ENCODE measurements around the gene SLC10A3.

SLC10A3 gene, protein sequence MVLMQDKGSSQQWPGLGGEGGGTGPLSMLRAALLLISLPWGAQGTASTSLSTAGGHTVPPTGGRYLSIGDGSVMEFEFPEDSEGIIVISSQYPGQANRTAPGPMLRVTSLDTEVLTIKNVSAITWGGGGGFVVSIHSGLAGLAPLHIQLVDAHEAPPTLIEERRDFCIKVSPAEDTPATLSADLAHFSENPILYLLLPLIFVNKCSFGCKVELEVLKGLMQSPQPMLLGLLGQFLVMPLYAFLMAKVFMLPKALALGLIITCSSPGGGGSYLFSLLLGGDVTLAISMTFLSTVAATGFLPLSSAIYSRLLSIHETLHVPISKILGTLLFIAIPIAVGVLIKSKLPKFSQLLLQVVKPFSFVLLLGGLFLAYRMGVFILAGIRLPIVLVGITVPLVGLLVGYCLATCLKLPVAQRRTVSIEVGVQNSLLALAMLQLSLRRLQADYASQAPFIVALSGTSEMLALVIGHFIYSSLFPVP

DNA sequence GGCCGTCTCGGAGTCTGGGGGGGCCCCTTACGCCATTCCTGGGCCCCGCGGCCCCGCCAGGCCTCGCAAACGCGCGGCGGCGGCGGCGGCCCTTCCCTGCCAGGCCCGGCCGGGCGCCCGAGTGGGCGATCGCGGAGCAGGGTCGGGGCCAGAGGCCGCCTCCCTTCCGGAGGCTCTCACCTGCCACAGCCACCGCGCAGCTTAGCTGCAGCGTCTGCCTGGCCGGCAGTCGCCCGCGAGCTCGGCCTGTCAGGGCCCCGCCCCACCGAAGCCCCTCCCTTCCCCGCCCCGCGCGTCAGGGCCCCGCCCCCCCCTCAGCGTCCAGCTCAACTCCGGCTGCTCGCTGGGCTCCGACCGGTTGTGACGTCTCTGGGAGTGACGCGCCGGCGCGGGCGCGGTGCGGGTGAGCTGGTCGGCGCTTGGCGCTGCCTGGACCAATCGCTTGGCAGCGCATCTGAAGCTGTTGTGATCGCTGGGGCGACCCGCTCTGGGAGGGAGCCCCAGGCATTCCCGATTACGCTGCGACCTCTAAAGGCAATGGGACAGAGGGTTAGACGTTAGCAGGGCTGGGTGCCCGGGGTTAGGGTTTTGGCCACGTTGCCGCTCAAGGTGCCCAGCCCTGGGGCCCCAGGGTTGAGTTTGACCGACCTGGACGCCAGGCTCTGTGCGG, at the start of gene SLC10A3:
Gene SLC10A3, minus strand, starts transcription at position 216 of the 670 bp plus-strand sequence. CDS start 1,689 bp downstream, outside the sequence.
- peak; percentile 81 for DNase-seq (ENCODE audit: low read depth)

DNA sequence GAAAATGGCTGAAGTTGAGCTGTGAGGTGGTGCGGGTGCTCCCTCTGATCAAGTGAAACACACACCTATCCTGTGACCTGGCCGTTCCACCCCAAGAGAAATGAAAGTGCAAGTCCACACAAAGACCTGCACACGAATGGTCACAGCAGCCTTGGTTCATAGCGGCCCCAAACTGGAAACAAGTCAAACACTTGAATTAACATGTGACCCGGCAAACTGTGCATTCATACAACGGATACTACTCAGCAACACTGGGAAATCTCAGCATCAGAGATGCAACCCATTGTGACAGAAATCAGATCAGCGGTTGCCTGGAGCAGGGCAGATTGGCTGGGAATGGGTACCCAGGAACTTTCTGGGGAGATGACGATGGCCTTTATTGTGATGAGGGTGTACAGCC, 48.6 kb upstream of the SLC10A3 start:
- no peak for DNase-seq (ENCODE audit: low read depth)

DNA sequence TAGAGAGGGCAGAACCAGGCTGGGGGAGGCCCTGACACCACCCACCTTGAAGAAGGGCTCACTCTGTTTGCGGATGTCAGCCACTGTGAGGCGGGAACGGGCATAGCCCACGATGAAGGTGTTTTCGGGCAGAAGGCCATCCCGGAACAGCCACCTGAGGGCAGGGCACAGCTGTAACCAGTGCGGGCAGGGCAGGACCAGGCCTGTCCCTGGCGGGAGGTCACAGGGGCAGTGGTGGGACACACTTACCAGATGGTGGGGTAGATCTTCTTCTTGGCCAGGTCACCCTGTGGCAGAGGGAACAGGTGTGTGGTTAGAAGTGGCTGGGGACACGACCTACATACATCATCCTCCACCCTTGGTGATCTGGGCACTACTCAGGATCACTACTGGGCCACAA, 45.5 kb upstream of the SLC10A3 start:
- no peak for DNase-seq (ENCODE audit: low read depth)

DNA sequence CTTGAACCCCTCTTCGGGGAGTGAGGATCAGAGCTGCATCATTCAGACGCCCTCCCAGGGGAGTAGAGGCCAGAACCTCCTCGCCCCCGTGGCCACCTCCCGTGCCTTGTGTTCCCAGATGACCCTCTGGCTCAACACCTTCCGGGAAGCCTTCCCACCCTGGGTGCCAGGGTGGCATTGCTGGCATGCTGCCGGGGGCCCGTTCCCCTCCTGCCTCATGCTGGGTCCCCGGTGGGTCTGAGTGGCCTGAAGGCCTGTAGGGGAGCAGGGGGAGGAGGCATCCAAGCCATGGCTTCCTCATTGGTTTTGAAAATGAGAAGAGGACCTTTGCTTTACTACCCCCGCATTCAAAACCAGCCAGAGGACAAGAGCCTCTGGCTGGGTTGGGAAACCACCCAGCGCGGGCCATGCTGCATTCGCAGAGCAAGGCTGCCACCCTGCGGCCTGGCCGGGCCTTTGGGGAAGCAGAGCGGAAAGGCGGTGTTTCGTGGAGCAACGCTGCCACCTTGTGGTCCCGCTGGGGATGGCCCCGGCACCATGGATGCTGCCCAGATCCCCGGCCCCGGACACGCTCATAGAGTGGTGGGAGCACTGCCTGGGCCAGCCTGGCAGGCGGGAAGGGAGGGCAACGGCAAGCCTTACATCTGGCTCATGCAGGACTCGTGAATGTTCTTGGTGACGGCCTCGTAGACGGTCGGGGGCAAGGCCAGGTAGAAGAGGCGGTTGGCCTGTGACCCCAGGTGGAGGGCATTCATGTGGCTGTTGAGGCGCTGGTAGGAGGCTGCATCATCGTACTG, 44.3 kb upstream of the SLC10A3 start:
- peak; percentile 76 for DNase-seq (ENCODE audit: low read depth)

DNA sequence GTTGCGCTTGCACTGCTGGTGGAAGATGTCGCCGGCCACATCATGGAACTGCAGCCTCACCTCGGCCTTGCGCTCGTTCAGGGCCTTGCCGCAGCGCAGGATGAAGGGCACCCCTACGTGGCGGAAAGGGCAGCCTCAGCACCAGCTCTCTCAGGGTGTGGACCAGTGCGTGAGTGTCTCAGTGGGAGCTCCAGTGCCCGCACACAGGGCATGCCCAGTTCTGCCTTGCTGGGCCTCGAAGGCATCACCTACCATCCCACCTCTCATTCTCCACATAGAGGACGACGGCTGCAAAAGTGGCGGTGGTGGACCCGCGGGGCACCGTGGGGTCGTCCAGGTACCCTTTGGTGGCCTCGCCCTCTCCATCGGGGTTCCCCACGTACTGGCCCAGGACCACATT, 42.3 kb upstream of the SLC10A3 start:
- DNase-seq (ENCODE audit: low read depth): no peak

DNA sequence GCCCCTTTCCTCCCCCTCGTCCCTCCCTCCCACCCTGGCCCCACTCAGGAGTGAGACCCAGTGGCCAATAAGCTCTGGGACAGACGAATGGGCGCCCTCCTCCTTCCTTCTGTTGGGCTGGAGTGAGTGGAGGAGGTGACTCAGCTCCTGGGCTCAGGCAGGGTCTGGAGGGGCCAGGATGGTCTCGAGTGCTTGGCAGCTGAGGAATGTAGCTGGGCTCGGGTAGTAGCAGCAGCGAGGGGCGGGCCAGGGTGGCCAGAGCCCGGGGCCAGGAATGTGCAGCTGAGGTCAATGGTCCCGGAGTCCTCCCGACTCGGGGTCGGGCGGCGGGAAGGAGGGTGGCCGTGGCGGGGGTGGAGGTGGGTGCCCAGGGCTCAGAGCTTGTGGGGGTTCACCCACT, 41.2 kb upstream of the SLC10A3 start:
- DNase-seq (ENCODE audit: low read depth): no peak

DNA sequence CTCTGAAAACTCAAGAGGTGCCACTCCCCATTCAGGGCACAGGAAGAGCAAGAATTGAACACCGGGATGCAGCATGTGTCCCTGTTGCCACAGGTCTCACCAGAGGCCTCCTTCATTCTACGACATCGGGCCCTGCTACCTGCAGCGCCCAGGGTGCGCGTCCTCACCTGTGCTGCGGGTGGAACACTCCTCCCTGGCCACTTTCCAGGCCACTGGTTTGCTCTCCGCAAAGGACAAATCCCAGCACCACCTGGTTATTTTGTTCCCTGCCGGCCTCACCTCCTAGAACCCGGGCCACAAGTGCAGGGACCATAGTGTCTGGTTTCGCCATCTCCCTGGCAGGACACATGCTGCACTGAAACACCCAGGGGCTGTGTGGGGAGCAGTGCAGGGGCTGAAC, 39.9 kb upstream of the SLC10A3 start:
- DNase-seq (ENCODE audit: low read depth): no peak

DNA sequence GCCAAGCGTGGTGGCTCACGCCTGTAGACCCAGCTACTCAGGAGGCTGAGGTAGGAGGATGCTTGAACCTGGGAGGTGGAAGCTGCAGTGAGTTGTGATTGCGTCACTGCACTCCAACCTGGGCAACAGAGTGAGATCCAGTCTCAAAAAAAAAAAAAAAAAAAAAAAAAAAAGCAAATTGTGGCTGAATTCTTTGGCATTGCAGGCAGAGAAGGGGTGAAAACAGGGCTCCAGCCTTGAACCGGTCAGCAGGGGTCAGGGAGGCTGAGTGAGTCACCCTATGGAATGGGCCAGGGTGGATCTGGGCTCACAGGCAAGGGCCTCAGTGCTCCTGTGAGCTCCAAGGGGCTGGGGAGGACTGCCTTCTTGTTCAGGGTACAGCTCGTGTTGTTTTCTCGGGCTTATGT, 38.8 kb upstream of the SLC10A3 start:
- DNase-seq (ENCODE audit: low read depth): no peak

DNA sequence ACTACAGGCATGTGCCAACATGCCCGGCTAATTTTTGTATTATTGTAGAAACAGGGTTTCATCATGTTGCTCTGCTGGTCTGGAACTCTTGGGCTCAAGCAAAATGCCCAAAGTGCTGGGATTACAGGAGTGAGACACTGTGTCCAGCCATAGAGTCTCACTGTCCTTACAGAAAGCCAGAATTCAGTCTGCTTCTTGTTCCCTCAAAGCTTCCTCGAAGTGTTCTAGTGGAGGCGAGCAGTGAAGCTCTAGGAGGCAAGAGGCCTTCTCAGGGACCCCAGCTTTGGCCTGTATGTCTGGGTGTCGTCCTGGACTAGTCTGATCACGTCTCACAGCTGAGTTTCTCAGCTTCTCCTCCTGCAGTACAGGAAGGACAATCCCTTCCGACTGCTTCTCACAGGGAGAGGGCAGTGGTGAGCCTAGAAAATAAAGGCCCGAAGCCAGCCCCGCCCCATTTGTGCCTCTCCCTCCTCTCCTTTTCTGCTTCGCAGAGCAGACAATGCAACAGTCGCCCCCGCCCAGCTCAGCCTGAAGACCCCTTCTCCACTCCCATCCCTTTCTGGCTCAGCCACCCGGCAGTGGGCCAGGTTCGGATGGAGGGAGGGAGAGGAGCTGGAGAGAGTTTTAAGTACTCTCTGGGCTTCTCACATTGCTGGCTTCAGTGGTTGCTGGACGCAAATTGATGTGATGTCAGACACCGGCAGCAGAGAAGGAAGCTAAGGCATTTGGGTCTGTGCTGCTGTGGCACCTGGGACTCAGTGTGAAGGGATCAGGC, 36.7 kb upstream of the SLC10A3 start:
- DNase-seq (ENCODE audit: low read depth): no peak

DNA sequence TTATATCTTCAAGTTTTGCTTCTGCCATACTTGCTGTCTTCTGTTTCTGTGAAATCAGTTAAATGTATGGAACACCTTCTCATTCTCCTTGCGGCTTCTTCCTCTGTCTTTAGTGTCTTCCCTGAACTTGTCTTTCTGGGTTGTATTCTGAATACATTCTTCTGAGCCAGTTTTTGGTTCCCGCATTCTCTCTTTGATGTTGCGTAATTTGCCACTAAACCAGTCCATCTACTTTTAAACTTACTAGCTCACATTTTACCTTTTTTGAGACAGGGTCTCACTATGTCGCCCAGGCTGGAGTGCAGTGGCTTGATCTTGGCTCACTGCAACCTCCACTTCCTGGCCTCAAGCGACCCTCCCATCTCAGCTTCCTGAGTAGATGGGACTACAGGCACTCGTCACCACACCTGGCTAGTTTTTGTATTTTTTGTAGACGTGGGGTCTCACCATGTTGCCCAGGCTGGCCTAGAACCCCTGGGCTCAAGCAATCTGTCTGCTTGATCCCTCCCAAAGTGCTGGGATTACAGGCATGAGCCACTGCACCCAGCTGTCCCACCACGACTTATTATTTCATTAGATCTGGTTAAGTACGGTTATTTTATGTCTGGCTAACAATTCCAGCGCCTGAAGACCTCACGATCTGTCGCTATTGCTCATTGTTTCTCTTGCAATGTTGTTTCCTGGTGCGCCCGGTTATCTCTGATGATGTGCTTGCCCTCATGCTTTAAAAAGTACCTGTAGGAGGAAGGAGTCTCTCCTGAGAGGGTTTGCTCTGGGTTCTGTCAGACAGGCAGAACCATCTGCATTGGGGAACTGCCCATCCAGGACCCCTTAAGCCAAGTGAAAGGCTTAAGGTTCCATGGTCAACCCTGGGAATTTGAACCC, 35.4 kb upstream of the SLC10A3 start:
- DNase-seq (ENCODE audit: low read depth): no peak

DNA sequence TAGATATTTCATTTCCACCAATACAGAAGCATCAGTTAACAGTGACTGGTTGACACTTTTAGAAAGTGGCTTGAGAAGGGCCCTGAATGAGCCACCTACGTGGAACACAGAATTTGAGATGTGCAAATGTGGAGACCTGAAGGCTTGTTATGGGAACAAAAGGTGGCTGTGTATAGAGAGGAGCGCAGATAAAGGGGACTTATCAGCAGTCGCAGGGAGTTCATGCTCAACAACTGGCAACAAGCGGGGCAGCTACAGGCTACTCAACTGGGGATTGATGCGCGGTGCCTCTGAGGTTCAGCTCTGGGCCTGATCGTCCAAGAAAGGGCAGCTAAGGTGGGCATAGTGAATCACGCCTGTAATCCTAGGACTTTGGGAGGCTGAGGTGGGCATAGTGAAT, 29.0 kb upstream of the SLC10A3 start:
- no peak for DNase-seq (ENCODE audit: low read depth)

DNA sequence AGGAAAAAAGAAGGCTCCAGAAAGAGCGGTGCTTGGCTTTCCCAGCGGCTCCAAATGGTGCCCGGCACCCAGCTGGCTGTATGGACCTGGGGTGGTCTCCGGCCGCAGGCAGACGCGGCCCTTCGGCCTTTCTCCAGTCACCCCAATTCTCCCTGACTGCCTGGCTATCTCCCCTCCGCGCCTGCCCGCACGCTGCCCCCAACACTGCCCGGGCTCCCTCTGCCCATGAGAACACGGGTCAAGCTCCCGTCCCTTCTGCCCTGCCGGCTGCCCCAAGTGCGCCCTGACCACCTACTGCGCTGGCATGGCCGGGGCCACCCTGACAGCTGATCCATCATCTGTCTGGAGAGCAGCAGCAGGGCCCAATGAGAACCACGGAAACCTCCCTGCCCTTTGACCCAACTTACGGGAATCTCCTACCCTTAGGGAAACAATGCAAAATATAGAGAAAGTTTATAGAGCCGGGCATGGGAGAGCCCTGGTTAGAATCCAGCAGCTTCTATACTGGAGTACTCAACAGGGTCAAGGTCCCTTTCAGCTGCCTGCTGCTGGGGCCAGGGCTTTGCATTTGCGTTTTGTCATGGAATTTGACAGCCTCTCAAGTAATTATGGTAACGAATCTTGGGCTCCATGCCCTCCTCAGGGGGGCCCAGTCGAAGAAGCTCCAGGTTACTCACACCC, 26.8 kb upstream of the SLC10A3 start:
- DNase-seq (ENCODE audit: low read depth): no peak

DNA sequence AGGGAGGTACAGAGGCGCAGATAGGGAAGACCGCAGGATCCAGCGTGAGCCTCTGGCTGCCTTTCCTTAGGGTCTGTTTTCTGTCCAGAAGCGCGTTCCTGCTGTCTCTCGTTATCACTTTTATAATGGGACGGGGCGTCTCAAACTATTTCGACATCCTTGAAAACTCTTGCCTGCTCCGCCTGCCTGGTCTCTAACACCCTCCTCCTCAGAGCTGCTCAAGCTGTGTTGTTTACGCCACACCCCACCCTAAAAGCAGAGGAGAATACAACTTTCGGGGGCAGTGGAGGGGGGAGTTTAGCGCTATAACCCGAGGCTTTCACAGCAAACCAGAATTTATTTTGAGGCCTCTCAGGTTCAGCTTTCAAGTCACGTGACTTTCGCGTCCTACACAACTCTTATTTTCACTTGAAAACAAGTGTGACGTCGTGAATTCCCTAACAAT, 26.2 kb upstream of the SLC10A3 start:
- DNase-seq (ENCODE audit: low read depth): no peak

DNA sequence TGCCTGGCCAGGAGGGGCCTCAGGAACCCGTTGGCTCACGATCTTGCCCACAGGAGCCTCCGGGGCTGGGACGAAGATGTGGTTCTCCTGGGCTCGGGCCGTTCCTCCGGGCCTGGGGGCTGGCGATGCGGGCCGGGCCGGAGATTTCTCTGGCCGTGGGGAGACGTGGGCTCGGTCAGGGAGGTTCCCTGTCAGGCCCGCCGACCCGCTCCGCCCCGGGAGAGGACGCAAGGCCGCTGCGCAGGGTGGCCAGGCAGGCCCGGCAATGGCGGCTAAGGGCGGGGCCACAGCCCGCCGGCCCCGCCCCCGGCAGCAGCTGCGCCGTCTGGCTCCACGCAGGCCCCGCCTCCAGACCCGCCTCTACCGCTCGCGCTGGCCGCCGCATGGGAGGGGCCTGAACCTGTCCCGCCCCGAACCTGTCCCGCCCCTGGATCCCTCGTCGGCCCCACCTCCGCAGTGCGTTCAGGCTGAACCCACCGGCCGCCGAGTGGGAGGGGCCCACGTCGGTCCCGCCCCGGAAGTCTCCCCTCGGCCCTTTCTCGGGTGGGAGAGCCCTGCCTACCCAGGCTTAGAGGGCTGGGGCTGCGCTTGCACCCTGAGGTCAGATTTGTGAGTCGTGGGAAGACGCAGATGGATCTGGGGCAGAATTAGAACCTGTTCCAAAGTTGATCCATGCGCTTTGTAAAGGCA, 25.7 kb upstream of the SLC10A3 start, which contains the start of gene FAM3A:
Gene FAM3A, minus strand, starts transcription at position 267 of the 690 bp plus-strand sequence. CDS start 460 bp downstream, outside the sequence.
- peak; percentile 90 for DNase-seq (ENCODE audit: low read depth)

DNA sequence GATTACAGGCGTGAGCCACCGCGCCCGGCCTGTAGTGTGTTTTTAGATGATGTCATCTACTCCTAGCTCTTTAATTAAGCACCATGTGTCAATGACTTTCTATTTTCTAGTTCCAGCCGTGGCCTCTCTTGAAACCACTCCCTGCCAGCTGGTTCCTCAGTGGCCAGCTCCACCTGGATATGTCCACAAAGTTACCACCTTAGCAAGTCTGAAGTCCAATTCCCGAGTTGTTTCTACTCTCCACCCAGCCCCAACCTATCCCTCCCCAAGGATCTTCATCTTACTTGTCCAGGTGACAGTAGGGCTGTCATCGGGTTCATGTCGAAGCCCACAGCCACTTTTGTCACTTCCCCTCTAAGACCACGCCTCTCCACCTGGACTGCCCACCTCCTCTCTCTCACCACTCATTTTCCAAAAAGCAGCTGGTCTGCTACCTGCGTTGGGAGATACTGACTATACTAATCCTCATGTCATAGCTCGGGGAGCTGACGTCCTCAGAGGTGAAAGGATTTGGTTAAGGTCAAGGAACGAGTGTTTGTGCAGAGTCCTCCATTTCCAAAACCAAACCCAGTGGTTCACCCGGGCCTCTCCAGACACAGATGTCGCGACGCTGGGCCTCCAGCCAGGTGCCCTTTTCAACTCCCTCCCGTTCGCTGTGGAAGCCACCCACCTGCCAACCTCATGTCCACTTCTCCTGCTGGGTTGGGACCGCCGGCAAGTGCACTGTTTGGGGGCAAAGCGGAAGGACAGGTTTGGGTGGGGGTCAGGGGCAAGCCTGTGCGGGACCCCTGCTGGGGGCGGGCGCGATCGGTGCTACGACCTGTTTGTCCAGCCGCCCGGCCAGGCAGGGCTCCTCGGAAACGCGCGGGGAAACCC, 24.9 kb upstream of the SLC10A3 start:
- no peak for DNase-seq (ENCODE audit: low read depth)

DNA sequence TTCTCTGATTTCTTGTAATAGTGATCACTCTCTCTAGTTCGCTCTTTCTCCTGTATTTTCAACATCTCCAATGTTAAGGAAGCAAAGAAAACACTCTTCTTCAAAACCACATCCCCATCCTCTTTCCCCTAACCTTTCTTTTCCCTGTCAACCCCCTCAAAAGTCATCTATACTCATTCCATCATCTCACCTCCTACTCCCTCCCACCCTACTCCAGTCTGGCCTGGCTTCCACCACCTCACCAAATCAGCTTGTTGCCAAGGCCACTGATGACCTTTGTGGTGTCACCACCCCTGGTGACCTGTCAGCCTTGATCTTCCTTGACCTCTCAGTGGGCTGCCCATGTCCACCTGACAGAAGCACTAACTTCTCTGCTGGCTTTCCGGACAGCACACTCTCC, 23.3 kb upstream of the SLC10A3 start:
- no peak for DNase-seq (ENCODE audit: low read depth)

DNA sequence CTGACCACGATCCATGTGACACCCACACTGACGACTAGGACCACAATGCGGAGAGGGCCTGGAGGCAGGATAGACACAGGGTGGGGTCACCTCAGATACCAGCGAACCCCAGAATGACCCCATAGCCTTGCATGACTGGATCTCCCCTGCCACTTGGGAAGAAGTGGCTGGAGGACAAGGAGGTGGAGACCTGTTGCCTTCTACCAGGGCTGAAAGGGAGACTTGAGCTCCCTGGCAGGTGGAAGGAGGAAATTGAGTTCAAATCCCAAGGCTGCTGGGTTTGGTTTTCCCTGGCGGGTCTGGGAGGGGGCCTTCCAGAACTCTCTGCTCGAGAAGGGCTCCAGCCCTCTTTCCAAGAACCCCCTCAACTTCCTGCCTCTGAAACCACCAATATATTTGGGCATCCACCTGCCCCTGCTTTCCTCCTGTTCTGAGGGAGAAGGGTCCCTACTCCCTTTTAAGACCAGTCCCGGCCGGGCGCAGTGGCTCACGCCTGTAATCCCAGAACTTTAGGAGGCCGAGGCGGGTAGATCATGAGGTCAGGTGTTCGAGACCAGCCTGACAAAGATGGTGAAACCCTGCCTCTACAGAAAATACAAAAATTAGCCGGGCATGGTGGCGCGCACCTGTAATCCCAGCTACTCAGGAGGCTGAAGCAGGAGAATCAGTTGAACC, 22.6 kb upstream of the SLC10A3 start:
- DNase-seq (ENCODE audit: low read depth): no peak

DNA sequence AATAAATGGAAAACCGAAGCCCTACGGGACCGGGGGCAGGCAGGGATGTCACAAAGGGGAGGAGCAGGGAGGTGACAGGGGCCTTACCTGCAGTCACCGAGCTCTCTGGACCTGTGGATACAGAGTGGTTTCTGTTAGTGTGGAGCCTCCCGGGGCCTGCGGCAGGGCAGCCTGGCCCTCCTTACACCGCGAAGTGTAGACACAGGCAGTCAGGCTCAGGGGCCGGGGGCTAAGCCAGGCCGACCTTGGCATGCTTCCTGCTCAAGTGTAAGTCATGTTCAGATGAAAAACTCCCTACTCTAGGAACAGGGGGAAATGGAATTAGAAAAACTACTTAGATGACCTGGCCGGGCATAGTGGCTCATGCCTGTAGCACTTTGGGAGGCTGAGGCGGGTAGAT, 21.3 kb upstream of the SLC10A3 start:
- DNase-seq (ENCODE audit: low read depth): no peak

All from activated T-cell treated with anti-CD3 and anti-CD28 coated beads for 24 hours (primary cell).